Esophagus mucosa (tissue), 1 donor: ENCODE results near the gene ABCB9. TPM values are rescaled to one million over a fixed set of nuclear protein-coding genes. Genes with fewer than 3 reads are reported as not detected.
A peak's percentile ranks its signal among the peaks of the same experiment; 100 is the strongest.

Source experiments
- ATAC-seq: fragments of 200-7000 bp; cut with Tn5 transposase; one replicate; pipeline ENCODE4 v1.9.1; 2020
- total RNA-seq: library from RNA; stranded (reverse); gene quantifications from one replicate; pipeline ENCODE4 v1.2.4, GENCODE V29; 2023
- donor health status: DM: yes; HTN: yes; CAD: no.

Gene ABCB9
- total RNA-seq, 1 donor from 2014 or later: 4.9 TPM

GRCh38 chr12:122981587-122982476 lies 15.6 kb upstream of the ABCB9 start:
- ATAC-seq: no peak

GRCh38 chr12:122981036-122981471 lies 14.8 kb upstream of the ABCB9 start:
- ATAC-seq: no peak

- ATAC-seq: peak; percentile 54
These were observed 14.1 kb upstream of the ABCB9 start, which contains the start of gene ARL6IP4 for GRCh38 chr12:122980183-122981035. TSS of gene ARL6IP4 (plus strand) at chr12:122980681. CDS start at chr12:122981140, 459 bp downstream.

GRCh38 chr12:122979908-122980182 lies 13.6 kb upstream of the ABCB9 start:
- ATAC-seq: no peak

- no peak for ATAC-seq
These were observed 13.0 kb upstream of the ABCB9 start for GRCh38 chr12:122979001-122979907.

- no peak for ATAC-seq
These were observed 12.3 kb upstream of the ABCB9 start for GRCh38 chr12:122978507-122978955.

- ATAC-seq: no peak
These were observed 11.6 kb upstream of the ABCB9 start for GRCh38 chr12:122977655-122978392.

- ATAC-seq: no peak
These were observed 10.9 kb upstream of the ABCB9 start for GRCh38 chr12:122977153-122977552.

- ATAC-seq: no peak
These were observed 10.3 kb upstream of the ABCB9 start for GRCh38 chr12:122976648-122976975.

- ATAC-seq: no peak
These were observed 9.8 kb upstream of the ABCB9 start for GRCh38 chr12:122975790-122976647.

GRCh38 chr12:122974892-122975789 lies 8.9 kb upstream of the ABCB9 start, which contains the start of gene OGFOD2:
TSS of gene OGFOD2 (plus strand) at chr12:122975244. CDS start at chr12:122975252, 8 bp downstream.
- ATAC-seq: peak; percentile 88

GRCh38 chr12:122974274-122974891 lies 8.1 kb upstream of the ABCB9 start:
- ATAC-seq: peak; percentile 96

GRCh38 chr12:122969676-122970075 lies 3.4 kb upstream of the ABCB9 start:
- no peak for ATAC-seq

- no peak for ATAC-seq
These were observed 1.8 kb upstream of the ABCB9 start for GRCh38 chr12:122968104-122968503.

GRCh38 chr12:122966743-122967550 lies 684 bp upstream of the ABCB9 start:
- ATAC-seq: no peak

GRCh38 chr12:122965321-122965751 lies 927 bp downstream of the ABCB9 start:
- no peak for ATAC-seq

GRCh38 chr12:122964439-122965257 lies 1.6 kb downstream of the ABCB9 start:
- peak; percentile 5 for ATAC-seq
